Ishikawa (cell line): ENCODE results near the gene GRM7.

Experiments
- CEBPB ChIP-seq: IDR thresholded peaks from 2 replicates; pipeline ENCODE4 v1.6.1; 2012
- CREB1 ChIP-seq: IDR thresholded peaks from 2 replicates; pipeline ENCODE4 v1.6.1; 2012; ENCODE audit warnings: low read depth
- EGR1 ChIP-seq: IDR thresholded peaks from 2 replicates; pipeline ENCODE4 v1.6.1; 2012
- EP300 ChIP-seq: IDR thresholded peaks from 2 replicates; pipeline ENCODE4 v1.6.1; 2012; ENCODE audit warnings: borderline replicate concordance
- FOXM1 ChIP-seq: IDR thresholded peaks from 2 replicates; pipeline ENCODE4 v1.6.1; 2012; ENCODE audit warnings: low read depth, borderline replicate concordance
- NFIC ChIP-seq: IDR thresholded peaks from 2 replicates; pipeline ENCODE4 v1.6.1; 2012
- RAD21 ChIP-seq: IDR thresholded peaks from 2 replicates; pipeline ENCODE4 v1.6.1; 2012; ENCODE audit warnings: low read depth
- TAF1 ChIP-seq: IDR thresholded peaks from 2 replicates; pipeline ENCODE4 v1.6.1; 2012; ENCODE audit warnings: low read depth, mild to moderate bottlenecking
- TCF12 ChIP-seq: IDR thresholded peaks from 2 replicates; pipeline ENCODE4 v1.6.1; 2012; ENCODE audit warnings: low read depth
- TEAD4 ChIP-seq: IDR thresholded peaks from 2 replicates; pipeline ENCODE4 v1.6.1; 2012
- YY1 ChIP-seq: IDR thresholded peaks from 2 replicates; pipeline ENCODE4 v1.6.1; 2012; ENCODE audit warnings: low read depth
- ZBTB7A ChIP-seq: IDR thresholded peaks from 2 replicates; pipeline ENCODE4 v1.6.1; 2012; ENCODE audit warnings: low read depth
- TF ChIP-seq, protein P1 (sequence below): IDR thresholded peaks from 2 replicates; pipeline ENCODE4 v1.6.1; 2012
- TF ChIP-seq, protein P2 (sequence below): IDR thresholded peaks from 2 replicates; pipeline ENCODE4 v1.6.1; 2012
- TF ChIP-seq, protein P3 (sequence below): IDR thresholded peaks from 2 replicates; pipeline ENCODE4 v1.6.1; 2012; ENCODE audit warnings: low read depth, mild to moderate bottlenecking

GRM7 gene

DNA sequence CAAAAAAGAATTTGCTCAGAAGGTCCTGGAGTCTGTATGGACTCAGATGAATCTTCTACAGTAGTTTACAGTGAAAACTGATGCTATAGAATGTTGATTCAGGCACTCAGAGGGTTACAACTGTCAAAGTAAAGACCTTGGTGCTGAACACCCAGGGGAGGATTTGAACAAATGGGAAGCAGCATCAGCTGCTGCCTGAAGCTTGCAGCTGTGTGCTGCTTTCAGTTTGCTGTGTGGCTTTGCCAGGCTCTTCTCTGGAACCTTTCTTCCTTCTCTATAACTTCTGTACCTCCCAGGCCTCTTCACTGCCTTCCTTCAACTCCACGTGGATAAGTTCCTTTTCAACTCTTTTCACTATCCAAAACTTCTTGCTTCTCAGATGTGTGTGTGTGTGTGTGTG is 214.2 kb downstream of the GRM7 start:
- TF ChIP-seq, protein P1, sequence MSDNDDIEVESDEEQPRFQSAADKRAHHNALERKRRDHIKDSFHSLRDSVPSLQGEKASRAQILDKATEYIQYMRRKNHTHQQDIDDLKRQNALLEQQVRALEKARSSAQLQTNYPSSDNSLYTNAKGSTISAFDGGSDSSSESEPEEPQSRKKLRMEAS = no peak
- TF ChIP-seq EGR1 = no peak
- TF ChIP-seq FOXM1 = no peak

DNA sequence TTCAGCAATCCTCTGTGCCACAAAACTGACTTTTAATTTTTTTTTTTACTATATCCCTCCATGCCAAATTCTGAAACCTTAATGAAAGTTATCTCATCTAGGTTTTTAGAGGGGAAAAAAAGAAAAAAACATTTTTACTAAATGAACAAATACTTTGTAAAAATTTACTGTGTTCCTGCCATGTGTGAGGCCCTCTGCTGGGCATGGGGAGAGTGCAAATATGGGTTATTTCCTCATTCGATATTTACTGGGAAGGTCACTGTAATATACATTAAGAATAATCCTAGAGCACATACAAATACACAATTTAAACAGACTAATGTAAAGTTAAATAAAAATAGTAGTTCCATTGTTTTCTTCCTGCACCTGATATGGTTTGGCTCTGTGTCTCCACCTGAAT is 215.0 kb downstream of the GRM7 start:
- TF ChIP-seq EP300 (no peak), TEAD4 (no peak), YY1 (no peak), FOXM1 (no peak), TCF12 (no peak), NFIC (no peak)
- TF ChIP-seq, protein P1 = no peak

DNA sequence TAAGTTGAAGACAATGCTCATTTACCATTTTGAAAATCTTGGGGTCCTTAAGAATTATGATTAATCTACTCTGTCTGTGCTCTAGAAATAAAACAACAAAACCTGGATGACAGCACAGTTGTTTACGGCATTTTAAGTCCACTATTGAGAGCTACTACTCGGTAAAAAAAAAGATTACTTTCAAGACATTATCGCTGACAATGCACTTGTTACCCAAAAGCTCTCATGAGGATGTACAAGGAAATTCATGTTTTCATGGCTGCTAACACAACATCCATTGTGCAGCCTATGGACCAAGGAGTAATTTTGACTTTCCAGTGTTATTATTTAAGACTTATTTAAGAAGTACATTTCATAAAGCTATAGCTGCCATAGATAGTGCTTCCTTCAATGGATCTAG is 221.3 kb downstream of the GRM7 start:
- TF ChIP-seq RAD21 (no peak), CREB1 (no peak), FOXM1 (no peak), EP300 (no peak)
- TF ChIP-seq, protein P2, sequence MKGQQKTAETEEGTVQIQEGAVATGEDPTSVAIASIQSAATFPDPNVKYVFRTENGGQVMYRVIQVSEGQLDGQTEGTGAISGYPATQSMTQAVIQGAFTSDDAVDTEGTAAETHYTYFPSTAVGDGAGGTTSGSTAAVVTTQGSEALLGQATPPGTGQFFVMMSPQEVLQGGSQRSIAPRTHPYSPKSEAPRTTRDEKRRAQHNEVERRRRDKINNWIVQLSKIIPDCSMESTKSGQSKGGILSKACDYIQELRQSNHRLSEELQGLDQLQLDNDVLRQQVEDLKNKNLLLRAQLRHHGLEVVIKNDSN = no peak
- TF ChIP-seq, protein P1 = no peak

DNA sequence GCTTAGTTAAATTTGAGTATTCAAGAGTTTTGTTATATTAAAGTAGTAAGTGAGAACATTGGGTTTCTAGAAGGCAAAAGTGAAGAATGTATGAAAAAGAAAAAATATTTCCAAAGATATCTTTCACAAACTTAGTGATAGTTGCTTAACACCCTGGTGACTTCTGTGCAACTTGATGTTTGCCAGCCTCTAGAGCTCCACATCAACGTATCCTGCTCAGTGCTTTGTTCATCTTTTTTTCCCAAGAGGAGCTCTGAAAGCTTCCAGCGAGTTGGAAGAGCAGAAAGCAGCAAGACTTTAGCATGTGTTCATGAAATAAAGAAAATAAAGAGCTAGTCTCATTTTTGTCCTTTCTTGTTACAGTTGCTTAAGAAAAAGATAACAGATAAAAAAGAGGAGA is 225.5 kb downstream of the GRM7 start:
- TF ChIP-seq EGR1 (no peak), TEAD4 (no peak), YY1 (no peak), NFIC (no peak), RAD21 (no peak), TAF1 (no peak), CEBPB (no peak), CREB1 (no peak), ZBTB7A (no peak), TCF12 (no peak), EP300 (no peak), FOXM1 (no peak)
- TF ChIP-seq, protein P1 = no peak
- TF ChIP-seq, protein P2 = no peak
- TF ChIP-seq, protein P3, sequence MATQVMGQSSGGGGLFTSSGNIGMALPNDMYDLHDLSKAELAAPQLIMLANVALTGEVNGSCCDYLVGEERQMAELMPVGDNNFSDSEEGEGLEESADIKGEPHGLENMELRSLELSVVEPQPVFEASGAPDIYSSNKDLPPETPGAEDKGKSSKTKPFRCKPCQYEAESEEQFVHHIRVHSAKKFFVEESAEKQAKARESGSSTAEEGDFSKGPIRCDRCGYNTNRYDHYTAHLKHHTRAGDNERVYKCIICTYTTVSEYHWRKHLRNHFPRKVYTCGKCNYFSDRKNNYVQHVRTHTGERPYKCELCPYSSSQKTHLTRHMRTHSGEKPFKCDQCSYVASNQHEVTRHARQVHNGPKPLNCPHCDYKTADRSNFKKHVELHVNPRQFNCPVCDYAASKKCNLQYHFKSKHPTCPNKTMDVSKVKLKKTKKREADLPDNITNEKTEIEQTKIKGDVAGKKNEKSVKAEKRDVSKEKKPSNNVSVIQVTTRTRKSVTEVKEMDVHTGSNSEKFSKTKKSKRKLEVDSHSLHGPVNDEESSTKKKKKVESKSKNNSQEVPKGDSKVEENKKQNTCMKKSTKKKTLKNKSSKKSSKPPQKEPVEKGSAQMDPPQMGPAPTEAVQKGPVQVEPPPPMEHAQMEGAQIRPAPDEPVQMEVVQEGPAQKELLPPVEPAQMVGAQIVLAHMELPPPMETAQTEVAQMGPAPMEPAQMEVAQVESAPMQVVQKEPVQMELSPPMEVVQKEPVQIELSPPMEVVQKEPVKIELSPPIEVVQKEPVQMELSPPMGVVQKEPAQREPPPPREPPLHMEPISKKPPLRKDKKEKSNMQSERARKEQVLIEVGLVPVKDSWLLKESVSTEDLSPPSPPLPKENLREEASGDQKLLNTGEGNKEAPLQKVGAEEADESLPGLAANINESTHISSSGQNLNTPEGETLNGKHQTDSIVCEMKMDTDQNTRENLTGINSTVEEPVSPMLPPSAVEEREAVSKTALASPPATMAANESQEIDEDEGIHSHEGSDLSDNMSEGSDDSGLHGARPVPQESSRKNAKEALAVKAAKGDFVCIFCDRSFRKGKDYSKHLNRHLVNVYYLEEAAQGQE = no peak

DNA sequence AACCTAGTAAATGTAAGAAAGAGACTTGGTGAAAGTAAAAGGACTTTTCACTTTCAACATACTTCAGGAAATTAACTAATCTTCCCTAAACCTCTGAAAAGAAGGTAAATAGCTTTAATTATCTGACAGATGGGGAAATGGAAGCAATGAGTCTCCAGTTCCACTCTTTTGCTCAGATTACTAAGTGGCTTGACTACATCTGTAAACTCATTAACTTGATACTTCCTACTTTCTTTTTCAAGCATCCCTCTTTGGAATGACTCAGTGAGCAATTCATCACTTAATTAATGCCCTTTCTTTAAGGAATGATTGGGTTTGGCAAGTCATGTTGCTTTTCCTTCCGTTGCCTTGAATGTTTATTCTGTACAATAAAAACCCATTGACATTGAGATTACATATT is 234.2 kb downstream of the GRM7 start:
- TF ChIP-seq, protein P1 = no peak

DNA sequence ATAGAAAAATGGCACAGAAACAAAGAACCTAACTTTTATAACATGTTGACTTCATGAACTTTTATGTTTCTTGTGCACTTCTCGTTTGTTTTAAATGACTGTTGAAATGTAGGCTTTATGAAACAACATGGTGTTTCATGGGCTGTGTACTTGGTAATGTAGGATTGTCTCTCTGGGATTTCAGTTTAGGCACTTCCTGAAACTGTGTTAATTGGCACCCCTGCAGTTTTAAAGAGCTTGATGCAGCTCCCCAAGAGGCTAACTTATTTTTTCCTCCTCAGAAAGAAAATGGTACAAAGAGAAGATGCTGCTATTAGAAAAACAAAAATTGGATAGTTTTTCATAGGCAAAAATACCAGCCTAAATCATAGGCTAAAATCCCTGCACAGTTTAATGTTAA is 239.2 kb downstream of the GRM7 start:
- no peak for TF ChIP-seq ZBTB7A
- TF ChIP-seq TCF12 = no peak
- TF ChIP-seq, protein P2 = no peak
- no peak for TF ChIP-seq NFIC
- TF ChIP-seq TAF1 = no peak
- TF ChIP-seq, protein P1 = no peak
- TF ChIP-seq, protein P3 = no peak
- no peak for TF ChIP-seq CREB1
- TF ChIP-seq FOXM1 = no peak
- TF ChIP-seq RAD21 = no peak
- TF ChIP-seq EGR1 = no peak
- no peak for TF ChIP-seq TEAD4
